ENCODE measurements around the gene ZNF544.
"Not testable (repeated sequence)": the region's sequence is repeated elsewhere in the genome, so short reads cannot be mapped to it uniquely, and the experiment has no call there.

ZNF544 gene

DNA sequence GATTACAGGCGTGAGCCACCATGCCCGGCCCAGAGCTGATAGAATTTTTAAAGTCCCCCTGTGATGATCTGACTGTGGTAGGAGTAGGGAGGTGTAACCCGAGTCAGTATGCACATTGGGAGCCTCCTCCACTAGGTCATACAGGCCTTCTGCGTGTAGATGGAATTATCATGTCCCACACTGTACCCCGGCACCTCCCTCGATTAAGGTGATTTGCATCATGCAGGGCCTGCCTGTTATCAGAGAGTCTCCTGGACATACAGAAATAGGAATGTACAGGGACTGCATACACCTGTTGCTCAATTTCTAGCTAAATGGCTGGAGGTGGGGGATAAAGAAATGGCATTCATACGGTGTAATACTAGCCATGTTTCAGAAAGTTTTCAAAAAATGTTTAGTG is 75.5 kb downstream of the ZNF544 start:
- no peak for DNase-seq (ENCODE audit: insufficient read length, low spot score)
- FAIRE-seq: no peak

GRCh38 chr19:58304748-58305064 is 76.0 kb downstream of the ZNF544 start:
- FAIRE-seq (no peak), DNase-seq (ENCODE audit: insufficient read length, low spot score) (no peak)

DNA sequence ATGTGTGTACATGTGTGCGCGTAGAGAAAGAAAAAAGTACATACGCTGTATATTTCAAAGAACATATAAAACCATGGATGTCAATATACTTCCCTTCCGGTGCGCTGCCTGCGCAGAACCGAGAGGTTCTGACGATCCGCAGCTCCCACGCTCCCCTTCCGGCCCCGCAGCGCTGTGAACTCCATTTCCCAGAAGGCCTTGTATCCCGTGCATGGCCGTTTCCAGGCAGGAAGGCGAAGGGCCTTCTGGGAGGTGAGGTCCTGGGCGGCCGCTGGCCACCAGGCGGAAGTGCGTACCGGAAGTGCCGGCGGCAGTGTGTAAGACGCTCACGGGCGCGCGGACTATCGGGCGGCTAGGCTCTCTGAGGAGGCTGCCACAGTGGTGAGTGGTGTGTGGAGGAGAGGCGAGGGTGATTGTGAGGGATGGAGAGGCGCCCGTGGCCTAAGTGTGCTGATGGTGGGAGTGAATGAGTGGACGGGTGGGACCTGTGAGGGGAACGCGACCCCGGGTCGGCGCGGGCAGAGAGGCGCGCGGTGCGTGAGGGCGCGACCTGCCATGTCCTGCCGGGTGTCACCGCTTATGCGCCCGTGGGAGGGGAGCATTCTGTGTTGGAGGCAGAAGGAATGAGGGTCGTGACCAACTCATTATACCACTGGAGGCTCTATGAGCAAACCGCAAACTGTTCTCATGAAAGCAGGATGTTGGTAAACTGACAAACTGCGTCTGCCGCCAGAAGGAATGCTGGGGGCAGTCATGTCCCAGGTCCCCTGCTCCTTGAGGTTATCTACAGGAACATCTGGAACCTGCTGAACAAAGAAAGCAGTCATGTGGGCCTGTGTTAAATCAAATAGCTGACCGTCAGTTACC is 76.6 kb downstream of the ZNF544 start, which contains the start of gene ERVK3-1:
ERVK3-1 (plus strand) TSS at position 313 of the 867 bp plus-strand sequence. CDS start 6,792 bp downstream, outside the sequence.
- FAIRE-seq (peak; percentile 98), DNase-seq (ENCODE audit: insufficient read length, low spot score) (peak; percentile 95)

DNA sequence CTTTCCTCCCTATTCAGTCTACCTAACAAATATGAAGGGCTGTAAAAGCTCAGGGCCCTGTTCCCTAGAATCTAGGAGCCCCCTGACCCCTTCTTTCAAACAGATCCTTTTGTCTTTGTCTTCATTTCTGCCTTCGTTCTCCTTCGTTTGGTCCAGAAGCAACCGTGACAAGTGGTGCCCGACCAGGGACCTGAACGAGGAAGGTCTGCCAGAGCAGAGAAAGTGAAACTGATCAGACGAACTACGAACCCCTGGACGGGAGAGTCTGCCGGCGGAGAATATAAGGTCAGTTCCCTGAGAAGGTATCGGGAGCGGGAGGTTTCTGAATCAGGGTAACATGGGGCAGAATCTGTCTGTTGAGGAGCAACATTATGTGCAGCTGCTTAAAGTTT is 77.2 kb downstream of the ZNF544 start:
- FAIRE-seq (no peak), DNase-seq (ENCODE audit: insufficient read length, low spot score) (no peak)

- FAIRE-seq (no peak), DNase-seq (ENCODE audit: insufficient read length, low spot score) (no peak)
These were observed 79.0 kb downstream of the ZNF544 start for GRCh38 chr19:58307736-58308135.

DNA sequence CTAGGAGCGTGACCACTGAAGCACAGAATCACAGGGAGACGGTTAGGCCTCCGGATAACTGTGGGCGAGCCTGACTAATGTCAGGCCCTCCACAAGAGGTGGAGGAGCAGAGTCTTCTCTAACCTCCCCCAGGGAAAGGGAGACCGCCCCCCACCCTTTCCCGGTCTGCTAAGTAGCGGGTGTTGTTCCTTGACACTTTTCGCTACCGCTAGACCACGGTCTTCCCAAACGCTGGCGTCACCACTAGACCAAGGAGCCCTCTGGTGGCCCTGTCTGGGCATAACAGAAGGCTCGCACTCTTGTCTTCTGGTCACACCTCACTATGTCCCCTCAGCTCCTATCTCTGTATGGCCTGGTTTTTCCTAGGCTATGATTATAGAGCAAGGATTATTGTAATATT is 82.0 kb downstream of the ZNF544 start:
- not testable (repeated sequence) for FAIRE-seq; DNase-seq (ENCODE audit: insufficient read length, low spot score)

- no peak for DNase-seq (ENCODE audit: insufficient read length, low spot score)
These were observed 82.7 kb downstream of the ZNF544 start for GRCh38 chr19:58311345-58311865.

More at GRCh38 chr19:58311345-58311865, 82.7 kb downstream of the ZNF544 start:
- FAIRE-seq: peak; percentile 40
